ENCODE results near the gene SRSF6.
"Not testable (repeated sequence)": the region's sequence is repeated elsewhere in the genome, so short reads cannot be mapped to it uniquely, and the experiment has no call there.

The SRSF6 gene

GRCh38 chr20:43490038-43490437, 32.3 kb downstream of the SRSF6 start:
- DNase-seq: no peak

GRCh38 chr20:43492101-43492500, 34.4 kb downstream of the SRSF6 start:
- DNase-seq: no peak

GRCh38 chr20:43495388-43495787, 37.7 kb downstream of the SRSF6 start:
- DNase-seq: no peak

GRCh38 chr20:43502021-43502420, 44.3 kb downstream of the SRSF6 start:
- not testable (repeated sequence) for DNase-seq

- no peak for DNase-seq
Observed at GRCh38 chr20:43506238-43506637, 48.5 kb downstream of the SRSF6 start.

GRCh38 chr20:43507150-43508080, 49.7 kb downstream of the SRSF6 start, which contains the start of gene L3MBTL1:
TSS of gene L3MBTL1 (plus strand) at chr20:43507697. CDS start at chr20:43513504, 5,807 bp downstream.
- DNase-seq: no peak

GRCh38 chr20:43508106-43508505, 50.4 kb downstream of the SRSF6 start:
- no peak for DNase-seq

GRCh38 chr20:43508604-43509040, 50.9 kb downstream of the SRSF6 start:
- no peak for DNase-seq

- DNase-seq: no peak
Observed at GRCh38 chr20:43511879-43512278, 54.2 kb downstream of the SRSF6 start.

GRCh38 chr20:43513372-43513930, 55.8 kb downstream of the SRSF6 start:
- no peak for DNase-seq

Measured in fibroblast of skin of right quadriceps (primary cell).